Hematopoietic multipotent progenitor cell treated with erythropoietin and hydrocortisone succinate and interleukin-3 and kit ligand, for 4 days (in vitro differentiated cells): ENCODE results near the gene FGFR2.

ENCODE experiments used
- DNase-seq: peaks from one replicate; pipeline ENCODE4 v3.0.0-alpha.2; 2015

FGFR2 gene

GRCh38 chr10:121609426-121610380 is 11.5 kb upstream of the FGFR2 start:
- DNase-seq: no peak

DNA sequence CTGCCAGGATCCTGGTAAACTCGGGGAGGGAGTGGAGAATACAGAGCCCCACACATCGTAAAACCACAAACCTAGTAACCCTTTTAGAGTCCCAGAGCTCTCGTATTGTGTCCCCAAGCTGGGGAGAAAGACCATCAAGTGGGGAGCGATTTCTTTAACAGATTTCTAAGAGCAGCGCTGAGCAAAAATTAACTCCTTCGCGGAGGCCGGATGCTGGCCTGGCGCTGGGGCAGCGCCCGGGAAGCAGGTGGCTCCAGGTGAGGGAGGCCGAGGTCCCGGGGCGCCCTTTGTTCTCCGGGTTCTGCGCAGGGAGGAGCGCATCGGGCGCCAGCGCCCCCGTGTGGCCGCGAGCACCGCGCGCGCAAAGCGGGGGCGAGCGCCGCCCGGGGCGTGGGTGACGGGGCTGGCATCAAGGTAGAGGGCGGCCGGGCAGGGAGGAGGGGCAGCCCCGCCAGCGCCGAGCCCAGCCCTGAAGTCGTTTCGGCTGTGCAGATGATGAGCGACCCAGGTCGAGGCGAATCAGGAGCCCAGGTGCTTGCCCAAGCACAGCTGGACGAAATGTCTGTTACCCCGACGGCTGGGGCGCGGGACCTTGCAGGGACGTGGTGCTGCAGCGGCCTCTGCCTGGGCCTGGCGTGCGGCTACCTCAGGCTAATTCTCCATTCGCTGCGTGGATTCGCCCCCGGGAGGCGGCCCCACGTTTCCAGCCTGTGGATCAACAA is 10.4 kb upstream of the FGFR2 start:
- peak; percentile 33 for DNase-seq

GRCh38 chr10:121607310-121608055 is 9.2 kb upstream of the FGFR2 start:
- DNase-seq: no peak

DNA sequence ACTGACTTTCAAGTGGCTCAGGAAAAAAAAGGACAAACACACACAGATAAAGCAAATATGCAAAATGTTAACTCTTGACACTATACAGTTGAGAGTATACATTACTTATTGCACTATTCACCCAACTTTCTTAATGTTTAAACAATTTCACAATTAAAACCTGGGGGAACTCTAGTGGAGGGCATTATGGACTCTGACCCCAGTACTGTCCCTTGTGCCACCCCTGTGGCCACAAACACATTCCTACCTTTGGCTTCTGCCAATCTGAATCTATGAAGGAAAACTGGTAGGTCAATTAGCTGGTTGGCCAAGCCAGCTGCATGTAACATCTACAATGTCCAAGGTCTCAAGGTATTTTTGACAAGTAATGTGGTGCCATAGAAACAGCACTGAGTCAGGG is 7.5 kb upstream of the FGFR2 start:
- no peak for DNase-seq

- no peak for DNase-seq
Measured at GRCh38 chr10:121601458-121601857, 3.2 kb upstream of the FGFR2 start.

- DNase-seq: no peak
Measured at GRCh38 chr10:121600611-121601010, 2.4 kb upstream of the FGFR2 start.

- no peak for DNase-seq
Measured at GRCh38 chr10:121599947-121600346, 1.7 kb upstream of the FGFR2 start.

DNA sequence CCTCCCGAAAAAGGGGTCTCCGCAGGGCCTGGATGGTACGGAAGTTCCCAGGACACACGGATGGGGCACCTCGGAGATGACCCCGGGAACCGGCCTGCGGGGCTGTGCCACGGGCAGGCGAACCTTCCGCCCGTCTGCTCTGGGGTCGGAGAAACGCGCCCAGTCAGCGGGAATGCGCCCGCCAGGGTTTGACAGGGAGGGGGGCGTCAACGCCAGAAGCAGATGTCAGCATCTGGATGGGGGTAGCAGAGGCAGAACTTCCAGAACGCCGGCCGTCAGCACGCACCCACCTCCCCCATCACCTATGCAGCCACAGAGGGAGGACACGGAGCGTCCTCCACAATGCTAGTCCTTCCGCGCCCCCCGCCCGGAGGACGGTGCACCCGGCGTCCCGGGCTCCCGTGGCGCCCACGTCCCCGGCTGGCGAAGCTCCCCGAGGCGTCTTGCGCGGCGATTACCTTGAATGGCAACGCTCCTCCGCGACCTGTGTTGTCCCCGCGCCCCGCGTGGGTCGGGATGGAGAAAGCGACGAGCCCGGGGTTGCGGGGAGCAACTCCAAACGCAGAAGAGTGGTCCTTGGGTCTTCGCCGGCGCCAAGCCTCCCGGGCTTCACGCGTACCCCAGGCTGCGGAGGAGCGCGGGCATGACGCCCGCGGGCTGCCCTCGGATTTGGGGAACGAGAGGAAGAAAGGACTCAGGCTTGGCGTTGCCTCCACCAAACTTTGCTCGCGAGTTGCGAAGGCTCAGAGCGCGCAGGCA is 561 bp downstream of the FGFR2 start:
- no peak for DNase-seq

GRCh38 chr10:121596689-121597503 is 1.3 kb downstream of the FGFR2 start:
- peak; percentile 23 for DNase-seq

DNA sequence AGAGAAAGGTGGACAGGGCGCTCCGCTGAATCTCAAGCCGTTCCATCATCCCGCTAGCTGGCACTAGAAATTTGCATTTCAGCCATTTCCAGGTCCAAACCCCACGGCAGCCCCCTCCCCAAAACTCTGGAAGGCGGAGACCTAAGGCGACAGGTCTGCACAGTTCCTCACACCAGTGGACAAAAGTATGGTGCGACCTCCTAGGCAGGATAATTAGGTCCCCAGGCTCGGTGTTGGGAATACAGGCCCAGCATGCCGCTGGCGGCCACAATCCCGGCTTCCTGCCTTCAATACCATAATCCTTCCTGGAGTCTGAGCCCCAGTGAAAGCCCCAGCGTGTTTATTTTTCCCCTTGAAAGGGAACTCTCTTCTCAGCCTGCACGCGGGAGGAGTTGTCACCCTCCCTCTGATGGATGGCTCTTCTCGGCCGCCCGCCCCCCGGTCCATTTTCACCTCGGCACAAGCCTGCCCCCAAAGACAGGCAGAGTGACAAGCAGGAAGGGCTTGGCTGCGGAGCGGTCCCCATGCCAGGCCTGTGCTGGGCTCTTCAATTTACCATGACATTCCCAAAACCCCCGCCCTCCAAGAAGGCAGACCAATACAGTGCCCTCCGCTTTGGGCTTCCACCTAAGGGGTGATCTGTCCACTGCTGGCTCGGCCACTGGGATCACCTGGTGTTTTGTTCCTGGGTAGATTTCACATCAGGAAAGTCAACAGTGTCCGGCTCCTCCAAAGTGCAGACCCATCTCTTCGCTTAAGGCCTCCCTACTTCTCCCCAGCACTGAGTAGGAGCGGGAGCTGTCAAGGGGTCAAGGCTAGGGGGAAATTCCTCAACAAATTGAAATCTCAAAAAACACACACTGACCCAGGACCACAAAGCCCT is 2.2 kb downstream of the FGFR2 start:
- no peak for DNase-seq

DNA sequence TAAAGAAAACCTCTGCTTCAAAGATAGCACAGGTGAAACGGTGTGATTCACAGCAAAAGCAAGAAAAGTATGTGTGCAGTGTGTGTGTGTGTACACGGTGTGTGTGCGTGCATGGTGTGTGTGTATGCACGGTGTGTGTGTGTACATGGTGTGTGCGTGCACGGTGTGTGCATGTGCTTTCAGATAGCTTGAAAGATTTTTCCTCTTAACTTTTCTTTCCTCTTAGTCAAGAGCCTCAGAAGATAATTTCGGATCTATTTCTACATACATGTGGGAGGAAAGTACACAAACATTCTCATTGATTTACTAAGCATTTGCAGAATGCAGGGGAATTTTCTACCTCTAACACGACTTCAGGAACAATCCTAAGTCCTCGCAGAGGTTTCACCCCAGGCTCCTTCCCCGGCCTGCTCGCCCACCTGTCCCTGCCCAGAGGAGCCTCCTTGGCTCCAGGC is 2.9 kb downstream of the FGFR2 start:
- DNase-seq: no peak

DNA sequence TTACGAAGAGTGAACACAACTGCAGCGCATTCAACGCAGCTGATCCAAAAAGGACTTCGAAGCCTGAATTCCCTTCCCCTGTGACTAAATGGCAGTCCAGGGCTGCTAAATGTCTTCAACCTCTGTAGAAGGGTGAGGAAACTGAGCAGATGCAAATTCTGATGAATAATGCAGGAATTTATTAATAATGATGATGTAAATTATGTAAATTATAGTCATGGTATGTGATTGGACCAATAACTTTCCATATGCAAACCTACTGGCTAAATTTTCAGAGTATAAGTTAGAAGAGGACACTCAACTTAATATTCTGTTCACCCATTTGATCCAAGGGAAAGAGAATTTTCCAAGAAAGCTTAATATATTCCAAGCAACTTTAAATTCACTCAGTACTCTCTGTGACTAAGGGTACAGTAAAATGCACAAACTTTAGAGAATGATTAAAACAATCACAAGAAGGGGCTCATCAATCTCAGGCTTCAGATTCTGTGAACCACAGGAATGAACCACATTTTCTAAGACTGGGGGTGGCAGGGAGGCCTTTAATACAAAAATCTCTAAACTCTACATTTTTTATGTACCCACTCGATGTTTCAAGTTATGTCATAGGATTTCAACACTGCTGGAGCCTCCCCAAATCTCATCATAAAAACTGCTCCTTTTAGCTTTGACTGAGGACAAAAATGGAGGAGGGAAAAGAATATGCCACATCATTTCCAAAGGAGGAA is 3.5 kb downstream of the FGFR2 start:
- no peak for DNase-seq

DNA sequence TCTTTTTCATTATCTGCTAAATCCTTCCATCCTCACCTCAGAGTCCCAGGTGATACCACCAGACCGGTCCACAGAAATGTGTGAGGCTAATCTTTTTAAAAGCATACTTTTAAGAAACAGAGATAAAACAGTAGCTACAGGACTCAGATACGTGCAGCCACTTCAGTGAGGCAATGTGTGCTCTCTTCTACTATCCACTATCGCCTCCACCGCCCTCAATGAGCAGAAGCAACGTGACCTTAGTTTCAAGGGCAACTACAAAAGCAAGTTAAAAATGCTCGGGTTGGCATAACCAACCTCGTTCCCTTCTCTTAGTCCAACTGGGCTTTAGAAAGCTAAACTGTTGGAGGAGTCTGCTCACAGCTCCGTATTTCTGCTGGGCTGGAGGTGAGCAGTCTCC is 4.2 kb downstream of the FGFR2 start:
- DNase-seq: no peak

DNA sequence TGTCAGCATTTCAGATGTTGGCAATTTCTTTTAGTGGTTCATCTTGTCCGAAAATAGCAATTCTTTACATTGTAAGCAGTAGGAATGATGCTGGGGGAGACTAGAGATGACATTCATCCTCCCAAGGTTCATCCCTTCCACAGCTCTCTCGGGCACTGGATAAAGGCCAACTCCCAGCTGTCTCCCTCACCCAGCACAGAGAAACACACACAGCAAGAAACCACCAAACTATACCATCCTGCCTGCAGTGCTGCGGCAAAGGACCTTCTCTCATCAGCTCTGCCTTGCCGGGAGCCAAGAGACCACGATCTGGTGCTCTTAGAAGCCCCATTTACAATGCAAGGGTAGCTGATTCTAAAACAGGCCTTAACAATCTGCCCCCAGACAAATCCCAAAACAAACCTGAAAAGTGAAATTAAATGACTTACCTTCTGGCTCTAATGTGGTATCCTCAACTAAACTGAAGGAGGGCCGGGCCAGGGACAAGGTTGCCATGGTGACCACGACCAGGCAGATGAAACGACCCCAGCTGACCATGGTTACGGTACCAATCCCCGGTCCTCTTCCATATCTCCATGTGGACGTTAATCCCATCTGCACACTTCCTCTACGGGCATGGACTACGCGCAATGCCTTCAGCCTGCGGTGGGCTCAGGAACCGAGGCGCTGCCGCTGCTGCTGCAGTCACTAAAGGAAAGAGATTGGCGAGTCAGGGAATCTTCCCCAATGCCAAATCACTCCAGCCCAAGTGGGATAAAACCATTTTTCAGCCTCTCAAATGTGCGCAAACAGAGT is 4.8 kb downstream of the FGFR2 start:
- DNase-seq: no peak

DNA sequence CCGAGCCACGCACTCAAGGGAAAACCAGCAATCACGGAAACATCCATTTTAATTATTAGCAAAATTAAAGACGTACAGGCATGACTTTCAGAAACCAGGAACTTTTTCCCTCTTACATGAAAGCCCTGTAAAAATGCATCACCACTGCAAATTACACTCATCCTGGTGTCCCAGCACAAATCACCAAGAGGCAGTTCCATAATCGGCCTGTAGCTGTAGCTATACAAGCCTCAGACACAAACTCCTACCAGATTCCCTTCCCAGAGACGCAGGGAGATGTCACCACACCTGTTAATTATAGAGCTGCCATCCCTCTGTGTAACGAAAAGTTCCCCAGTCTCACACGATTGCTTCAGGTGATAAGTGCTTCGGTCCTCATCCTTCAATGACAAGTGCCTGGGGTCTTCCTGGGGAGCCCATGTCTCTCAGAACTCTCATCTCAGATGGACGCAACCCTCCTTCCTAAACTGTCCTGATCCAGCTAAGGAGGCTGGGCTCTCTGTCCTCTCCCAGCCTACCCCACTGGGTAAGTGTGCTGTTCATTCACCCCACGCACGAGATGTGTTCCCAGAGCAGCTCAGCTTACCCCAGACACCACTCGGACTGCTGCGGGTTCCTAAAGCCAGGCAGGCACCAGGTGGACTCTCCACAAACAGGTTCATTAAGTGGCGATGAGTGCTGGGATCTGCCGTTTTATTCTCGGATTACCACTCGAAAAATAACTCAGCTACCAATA is 5.9 kb downstream of the FGFR2 start:
- DNase-seq: no peak

GRCh38 chr10:121591186-121591585 is 7.1 kb downstream of the FGFR2 start:
- DNase-seq: no peak

DNA sequence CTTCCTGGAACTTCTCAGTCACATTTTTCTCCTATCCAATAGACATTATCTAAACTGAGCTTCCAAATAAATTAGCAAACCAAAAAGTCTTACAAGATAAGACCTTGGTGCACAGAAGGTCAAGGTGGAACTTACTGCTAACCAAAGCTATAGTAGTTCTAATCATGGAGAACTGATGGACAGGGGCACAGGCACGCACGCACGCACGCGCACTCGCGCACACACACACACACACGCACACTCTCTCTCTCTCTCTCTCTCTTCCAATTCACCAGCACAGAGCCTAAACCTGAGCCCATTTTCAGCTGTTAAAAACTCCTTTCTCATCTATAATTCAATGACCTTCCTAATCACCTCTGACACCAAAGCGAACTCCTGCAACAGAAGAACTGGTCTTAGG is 7.5 kb downstream of the FGFR2 start:
- DNase-seq: no peak

- no peak for DNase-seq
Measured at GRCh38 chr10:121589553-121589952, 8.7 kb downstream of the FGFR2 start.
